NK-92 (cell line): ENCODE measurements around the gene ATF7.
"Not testable (repeated sequence)": the region's sequence is repeated elsewhere in the genome, so short reads cannot be mapped to it uniquely, and the experiment has no call there.

Experiments used
- DNase-seq: peaks from one replicate; lab custom pipeline; 2025; ENCODE audit not compliant: unreplicated experiment; lab: John Stamatoyannopoulos, UW

Gene ATF7

DNA sequence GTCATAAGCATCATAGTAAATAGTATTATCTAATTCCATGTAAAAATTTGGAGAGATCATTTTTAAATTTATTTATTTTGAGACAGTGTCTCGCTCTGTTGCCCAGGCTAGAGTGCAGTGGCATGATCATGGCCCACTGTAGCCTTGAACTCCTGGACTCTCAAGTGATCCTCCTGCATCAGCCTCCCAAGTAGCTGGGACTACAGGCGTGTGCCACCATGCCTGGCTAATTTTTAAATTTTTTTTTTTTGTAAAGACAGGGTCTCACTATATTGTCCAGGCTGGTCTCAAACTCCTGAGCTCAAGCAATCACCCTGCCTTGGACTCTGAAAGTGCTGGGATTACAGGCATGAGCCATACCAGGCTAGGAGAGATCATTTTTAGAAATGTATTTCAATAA, 27.2 kb downstream of the ATF7 start:
- DNase-seq = not testable (repeated sequence)

DNA sequence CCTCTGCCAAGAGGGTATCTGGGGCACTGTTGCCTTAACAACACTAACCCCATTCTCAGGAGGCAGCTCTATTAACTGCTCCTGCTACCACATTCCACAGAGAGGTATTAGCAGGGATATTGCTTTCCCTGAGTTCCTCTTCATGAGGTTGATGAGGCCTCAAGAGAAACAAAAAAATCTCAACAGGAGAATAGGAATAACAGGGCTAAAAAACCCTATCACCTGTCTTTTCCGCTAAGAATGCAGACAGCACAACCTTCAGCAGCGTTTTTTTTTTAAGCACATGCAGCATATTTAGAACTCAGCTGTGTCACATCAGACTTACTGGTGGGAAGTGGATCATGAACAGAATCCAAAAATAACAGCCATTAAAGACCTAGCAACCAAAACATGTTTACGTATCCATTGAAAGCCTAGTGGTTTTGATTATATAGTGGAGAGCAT, 29.2 kb downstream of the ATF7 start:
- no peak for DNase-seq

DNA sequence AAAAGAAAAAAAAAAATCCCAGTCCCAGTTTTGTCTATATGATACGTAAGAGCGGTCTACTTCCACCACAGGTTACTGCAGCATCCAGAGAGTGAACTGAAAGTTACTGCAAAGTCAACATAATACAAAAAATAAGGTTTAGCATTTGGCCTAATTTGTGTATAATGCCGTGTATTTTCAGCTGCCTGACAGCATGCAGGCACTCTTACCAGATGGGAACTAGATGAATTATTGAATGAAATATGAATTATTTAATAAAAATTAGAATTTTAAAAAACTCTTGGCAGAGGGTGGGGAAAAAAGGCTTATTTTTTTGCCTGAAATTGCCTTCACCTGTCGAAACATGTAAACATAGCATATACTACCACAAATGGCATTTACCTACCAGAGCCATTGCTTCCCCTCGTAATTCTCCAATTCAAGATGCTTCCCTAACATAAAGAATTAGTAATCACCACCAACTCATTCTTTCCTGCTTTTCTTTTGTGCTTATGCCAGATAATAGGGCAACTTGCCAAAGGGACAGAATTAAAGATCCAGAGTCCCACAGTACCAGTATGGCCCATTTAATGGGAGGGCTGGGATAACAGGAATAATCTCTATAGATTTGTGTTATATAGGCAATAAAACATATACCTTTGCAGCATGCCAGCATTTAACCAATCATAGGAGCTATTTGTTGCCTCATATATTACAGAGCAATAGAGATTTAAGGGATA, 31.1 kb downstream of the ATF7 start:
- DNase-seq = no peak

DNA sequence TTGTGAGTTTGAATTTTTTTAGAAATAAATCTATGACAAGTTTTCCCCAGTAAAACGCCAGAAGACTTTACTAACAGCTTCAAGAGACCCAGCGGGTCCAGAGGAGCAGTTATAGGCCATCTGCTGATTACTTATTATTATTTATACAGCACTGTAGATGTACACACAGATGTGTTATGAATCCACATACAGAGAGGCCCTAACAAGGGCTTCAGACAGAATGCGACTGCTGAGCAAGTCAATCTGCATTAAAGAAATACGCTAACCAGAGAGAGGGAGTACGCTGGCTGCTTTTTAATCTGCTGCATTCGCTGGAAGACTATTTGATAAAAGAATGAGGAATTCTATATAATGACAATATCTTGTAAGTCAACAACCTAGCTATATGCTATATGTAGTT, 32.5 kb downstream of the ATF7 start:
- DNase-seq = no peak

DNA sequence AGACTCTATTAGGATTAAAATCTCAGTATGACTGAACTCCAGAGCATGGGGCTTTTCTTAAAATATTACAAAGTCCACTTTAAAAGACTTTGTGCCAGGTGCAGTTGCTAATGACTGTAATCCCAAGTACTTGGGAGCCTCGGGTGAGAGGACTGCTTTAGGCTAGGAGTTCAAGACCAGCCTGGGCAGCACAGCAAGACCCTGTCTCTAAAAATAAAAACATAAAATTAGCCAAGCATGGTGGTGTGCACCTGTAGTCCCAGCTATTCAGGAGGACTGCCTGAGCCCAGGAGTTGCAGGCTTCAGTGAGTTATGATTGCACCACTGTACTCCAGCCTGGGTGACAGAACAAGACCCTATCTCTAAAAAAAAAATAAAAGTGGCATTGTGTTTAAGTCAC, 33.2 kb downstream of the ATF7 start:
- no peak for DNase-seq

DNA sequence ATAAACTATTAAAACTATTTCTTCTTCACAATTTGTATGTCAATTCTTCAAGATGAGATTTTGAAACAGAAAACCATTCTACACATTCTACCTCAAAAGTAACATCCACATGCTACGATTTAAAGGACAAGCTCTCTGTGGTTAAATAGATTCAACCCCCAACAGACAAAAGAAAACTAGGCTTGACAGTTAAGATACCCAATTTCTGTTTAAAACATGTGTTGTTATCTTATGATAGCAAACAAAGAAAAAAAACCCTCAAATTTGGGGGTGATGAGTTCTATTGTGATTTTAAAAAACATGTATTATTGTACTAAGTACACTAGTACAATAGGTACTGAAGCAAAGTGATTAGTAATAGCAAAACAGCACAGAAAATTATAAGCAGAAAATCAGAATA, 33.8 kb downstream of the ATF7 start:
- no peak for DNase-seq

DNA sequence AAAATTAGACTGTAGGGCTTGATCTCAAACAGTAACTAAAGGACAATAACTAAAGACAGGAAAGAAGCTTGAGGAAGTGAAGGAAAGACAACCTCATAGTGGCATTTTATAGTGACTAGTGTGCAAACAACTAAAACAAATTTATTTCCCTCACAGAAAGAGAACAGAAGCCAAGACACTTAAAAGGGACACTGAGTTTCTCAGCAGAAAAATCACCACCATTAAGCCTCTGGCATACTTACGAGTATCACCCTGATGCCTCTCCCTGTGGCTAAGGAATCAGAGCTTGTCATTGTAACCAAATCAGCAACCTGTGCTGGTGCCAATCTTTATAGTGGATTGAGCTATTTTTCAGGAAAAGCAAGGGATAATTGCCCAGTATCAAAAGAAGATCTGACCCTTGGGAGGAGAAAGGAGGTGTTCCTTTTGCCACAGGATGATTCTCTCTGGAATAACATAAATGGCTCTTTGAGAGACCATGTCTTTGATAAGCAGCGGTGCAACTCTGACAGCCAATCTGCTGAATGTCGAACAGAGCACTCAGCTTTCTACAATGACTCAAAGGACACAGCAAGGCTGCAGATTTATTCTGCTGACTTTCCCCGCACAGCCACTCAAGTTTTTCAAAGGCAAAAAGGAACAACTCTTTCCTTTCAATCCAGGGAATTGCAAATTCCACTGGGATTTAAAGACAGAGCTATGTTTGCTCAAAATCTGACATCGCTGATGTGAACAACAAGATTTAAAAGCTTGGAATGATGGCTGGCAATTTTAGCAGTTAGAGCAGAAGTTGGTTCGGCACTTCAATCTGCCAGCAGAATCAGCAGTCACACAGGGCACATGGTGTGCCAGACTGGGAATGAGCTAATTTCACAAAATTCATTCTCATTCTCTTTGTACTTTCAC, 34.6 kb downstream of the ATF7 start:
- DNase-seq = no peak

DNA sequence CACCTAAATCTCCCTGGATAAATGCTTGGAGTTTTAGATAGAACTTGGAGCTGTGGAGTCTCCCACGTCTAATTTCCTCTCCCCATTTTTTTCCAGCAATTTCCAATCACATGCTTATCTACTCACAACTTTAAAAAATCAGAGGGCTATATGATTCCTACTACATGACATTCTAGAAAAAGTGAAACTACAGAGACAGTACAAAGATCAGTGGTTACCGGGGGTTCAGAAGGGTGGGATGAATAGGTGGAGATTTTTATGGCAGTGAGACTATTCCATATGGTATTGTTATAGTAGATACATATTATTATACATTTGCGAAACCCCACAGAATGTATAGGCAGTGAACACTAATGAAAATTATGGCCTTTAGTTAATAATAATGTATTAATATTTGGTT, 35.5 kb downstream of the ATF7 start:
- DNase-seq = no peak

DNA sequence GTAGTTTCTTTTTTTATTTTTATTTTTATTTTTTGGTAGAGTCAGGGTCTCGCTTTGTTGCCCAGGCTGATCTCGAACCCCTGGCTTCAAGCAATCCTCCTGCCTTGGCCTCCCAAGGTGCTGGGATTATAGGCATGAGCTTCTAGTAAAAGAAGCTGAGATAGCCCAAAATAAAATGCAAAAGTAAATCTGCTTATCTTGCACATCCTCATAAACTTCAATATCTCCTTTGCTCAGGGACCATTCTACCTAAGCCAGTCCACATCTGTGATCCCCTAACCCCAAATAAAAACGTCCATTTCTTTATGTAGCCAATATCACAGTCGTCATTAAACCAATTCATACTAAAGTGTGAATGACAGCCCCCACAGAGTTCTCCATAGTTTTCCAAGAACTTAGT, 36.3 kb downstream of the ATF7 start:
- no peak for DNase-seq

DNA sequence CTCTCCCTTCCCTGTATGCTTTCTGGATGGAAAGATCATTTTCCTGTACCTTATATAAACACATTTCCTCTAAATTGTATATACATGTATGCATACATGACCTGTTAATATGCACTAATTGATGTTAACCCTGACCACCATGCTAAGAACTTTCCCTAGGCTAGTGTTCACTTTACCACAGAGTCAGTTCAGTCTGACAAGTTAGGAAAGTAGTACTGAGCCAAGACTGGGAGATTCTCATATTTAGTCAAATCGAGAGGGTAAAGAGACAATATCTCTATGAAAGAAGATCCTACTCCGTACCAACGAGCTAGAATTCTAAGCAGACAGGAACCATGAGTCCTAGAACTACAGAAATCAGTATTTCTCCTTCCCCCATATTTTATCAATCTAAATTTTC, 36.8 kb downstream of the ATF7 start:
- no peak for DNase-seq

DNA sequence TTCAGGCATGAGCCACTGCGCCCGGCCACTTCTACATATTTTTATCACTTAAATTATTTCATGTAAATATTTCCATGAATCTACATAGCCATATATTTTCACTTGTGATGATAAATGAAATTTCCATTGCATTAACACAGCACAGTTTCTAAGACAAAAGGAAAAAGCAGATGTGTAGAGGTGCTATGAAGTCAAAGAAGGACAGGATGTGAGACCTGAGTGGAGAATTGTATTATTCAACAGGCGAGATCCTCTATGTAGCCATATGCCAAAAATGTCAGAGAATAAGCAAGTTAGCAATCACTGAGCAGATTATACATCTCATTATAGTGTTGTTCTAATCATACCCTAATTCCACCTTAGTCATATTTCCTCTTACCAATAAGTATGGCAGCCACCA, 38.1 kb downstream of the ATF7 start:
- no peak for DNase-seq

DNA sequence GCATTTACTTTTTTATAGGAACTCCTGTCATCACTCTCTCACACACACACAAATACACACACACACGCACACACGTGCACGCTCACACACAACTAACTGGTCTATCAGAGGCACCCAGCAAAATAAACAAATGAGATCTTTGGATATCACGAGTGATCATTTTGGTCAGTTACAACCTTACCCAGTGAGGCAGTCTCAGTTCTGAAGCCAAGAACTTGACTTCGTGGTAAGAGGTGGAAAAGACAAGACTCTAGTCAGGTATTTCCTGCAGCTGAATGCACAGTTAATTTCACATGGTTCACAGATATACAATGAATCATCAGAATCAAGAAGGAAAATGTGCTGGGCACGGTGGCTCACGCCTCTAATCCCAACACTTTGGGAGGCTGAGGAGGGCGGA, 39.4 kb downstream of the ATF7 start:
- DNase-seq = no peak

DNA sequence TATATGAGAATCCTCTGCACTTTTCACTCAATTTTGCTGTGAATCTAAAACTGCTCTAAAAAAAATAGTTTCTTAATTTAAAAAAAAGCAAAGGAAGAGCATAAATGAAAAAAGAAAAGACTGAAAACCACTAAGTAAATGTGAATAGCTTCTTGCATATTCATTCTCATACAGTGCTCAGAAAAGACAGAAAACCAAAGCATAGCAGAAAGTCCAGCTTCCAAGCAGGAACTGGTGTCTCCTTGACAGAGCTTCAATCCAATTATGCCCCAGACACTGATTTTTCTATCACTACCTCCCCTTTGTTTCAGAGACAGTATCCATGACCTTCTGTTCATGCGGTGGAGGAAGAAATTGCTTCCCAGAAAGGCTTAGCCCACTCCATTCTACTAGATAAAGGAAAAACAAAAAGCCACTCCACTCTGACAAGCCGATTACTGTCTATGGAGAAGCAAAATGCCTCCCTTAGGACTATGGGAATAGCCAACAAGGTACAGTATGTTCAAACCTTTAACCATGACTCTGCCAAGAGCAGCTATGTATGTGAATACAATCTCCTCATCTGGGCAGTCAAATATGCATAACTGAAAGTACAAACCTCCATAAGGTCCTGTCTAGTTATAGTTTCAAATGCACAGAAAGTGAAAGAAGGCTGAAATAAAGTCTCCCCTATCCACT, 40.6 kb downstream of the ATF7 start:
- DNase-seq = no peak

DNA sequence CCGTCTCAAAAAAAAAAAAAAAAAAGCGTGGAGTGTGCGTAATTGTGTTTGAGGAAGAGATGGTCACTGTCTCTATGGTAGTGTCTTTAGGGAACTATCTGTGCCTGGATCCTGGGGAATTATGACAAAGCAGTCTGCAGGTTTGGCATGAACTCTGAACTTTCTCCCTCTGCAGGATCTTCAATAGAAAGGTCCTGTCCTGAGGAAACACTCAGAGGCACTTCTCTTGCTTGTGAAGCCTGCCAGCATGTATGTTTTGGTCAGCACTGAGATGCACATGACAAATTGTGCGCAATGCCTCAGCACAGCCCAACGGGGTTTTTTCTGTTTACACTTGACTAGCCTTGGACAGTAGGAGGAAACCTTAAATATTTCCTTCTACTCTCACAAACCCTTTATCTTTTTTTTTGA, 46.6 kb downstream of the ATF7 start:
- no peak for DNase-seq

DNA sequence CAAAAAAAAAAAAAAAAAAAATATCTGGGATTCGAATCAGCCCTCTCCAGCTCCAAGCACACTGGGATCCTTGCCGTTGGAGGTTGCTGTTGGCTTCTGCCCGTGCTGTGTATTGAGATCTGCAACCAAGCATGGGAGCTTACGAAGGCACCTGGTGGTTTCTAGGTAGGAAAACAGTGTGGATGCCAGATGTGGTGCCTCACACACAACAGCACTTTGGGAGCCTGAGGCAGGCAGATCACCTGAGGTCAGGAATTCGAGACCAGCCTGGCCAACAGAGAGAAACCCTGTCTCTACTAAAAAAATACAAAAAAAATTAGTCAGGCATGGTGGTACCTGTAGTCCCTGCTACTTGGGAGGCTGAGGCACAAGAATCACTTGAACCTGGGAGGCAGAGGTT, 47.4 kb downstream of the ATF7 start:
- no peak for DNase-seq

DNA sequence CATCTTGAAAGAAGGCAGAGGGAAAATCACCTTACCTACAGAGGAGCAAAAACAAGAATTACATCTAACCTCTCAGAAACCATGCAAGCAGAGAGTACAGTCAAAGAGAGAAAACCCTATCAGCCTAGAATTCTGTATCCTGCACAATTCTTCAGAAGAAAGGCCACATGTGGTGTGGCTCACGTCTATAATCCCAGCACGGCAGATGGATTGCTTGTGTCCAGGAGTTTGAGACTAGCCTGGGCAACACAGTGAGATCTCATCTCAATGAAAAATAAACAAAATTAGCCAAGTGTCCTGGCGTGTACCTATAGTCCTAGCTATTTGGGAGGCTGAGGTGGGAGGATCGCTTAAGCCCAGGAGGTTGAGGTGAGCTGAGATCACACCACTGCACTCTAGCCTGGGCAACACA, 48.2 kb downstream of the ATF7 start:
- no peak for DNase-seq

DNA sequence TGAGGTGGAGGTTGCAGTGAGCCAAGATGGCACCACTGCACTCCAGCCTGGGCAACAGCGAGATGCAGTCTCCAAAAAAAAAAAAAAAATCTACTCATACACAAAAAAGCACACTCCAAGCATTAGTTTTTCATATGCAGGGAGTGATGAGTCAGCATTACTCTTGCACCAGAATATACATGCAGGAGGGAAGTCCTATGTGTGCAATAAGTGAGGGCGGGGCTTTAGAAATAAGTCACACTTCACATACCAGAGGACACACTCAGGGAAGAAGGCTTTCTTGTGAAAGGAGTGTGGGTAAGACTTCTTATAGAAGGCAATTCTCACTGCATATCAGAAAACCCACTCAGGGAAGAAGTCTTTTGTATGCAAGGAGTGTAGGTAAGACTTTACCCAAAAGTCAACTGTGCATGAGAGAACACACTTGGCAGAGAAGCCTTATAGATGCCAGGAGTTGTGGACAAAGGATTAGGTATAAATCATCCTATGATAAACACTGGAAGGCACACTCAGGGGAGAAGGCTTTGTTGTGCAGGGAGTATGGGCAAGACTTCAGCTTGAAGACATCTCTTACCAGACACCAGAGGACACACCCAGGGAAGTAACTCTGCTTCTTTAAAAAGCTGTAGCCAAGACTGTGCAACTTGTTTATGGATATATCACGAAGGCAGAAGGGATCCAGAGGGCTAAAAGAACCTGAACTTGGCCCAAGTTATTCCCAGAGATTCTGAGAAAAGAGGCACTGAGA, 50.5 kb downstream of the ATF7 start:
- no peak for DNase-seq

DNA sequence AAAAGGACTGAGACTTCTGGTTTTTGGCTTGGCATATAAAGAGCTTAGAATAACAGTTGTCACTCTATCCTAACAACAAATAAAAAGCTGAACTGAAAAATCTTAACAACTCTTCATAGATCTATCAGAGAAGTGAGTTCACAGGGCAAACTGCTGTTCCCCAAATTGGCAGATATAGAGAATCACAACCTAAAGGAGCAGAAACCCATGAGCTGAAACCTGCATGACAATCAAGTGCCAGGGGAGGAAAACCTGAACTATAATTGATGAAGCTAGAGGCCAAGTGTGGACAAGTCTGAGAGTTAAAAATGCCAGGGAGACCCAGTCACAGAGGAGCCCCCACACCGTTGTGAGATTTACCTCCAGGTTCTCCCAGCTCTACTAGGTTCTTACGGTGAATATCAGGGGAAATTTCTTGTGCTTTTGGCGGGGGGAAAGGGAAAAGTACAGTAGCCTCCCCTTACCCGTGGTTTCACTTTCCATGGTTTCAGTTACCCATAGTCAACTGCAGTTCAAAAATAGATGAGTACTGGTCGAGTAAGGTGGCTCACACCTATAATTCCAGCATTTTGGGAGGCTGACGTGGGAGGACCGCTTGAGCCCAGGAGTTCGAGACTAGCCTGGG, 53.9 kb downstream of the ATF7 start:
- no peak for DNase-seq

DNA sequence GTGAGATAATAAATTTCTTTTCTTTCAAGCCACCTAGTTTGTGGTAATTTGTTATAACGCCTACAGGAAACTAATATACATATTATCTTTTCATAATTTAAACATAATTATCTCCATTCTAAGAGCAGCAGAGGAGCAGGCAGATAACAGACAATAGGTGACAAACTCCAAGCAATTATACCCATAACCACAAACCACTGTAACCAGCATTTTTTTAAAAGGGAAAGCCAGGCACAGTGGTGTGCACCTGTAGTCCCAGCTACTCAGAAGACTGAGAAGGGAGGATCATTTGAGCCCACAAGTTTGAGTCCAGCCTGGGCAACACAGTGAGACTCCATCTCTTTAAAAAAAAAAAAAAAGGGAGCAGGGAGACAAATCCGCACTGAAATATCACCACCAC, 54.9 kb downstream of the ATF7 start:
- DNase-seq = no peak

DNA sequence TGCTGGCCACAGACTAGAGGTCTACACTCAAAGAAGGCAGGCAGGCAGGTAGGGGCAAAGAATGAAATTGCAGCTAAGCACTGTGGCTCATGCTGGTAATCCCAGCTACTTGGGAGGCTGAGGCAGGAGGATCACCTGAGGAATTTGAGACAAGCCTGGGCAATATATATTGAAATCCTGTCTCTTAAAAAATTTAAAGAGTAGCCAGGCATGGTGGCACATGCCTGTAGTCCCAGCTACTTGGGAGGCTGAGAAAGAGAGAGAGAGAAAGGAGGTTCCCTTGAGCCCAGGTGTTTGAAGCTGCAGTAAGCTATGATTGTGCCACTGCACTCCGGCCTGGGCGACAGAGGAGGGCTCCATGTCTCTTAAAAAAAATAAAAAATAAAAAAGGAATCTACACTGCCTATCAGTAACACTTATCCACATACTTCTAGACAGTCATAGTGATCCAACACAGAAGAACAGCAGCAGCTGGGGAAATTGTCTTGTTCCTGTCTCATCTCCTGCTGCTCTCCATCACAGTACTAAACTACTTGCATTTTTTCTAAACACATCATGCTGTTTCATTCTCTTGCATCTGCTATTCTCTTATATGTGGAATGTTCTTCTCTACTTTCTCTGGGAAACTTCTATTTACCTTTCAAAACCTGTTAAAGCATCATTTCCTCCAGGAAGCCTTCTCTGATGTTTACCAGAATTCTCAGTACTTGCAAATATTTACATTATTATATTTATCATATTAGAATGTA, 57.2 kb downstream of the ATF7 start:
- no peak for DNase-seq
